Omental fat pad (tissue), 4 donors: ENCODE results near the gene STX12. TPM values are rescaled to one million over a fixed set of nuclear protein-coding genes. Genes with fewer than 3 reads are reported as not detected.

Source experiments
- ATAC-seq: fragments of 150-250 bp; one replicate; pipeline ENCODE4 v1.9.1; 2016; ENCODE audit warnings: mild to moderate bottlenecking, moderate library complexity; ENCODE audit not compliant: low FRiP score
- DNase-seq: peaks from one replicate; pipeline ENCODE4 v3.0.0-alpha.2; 2019; ENCODE audit warnings: low spot score
- CTCF ChIP-seq, 3 donors: fragments of 450-650 bp; IDR thresholded peaks; one replicate each; pipeline ENCODE4 v1.5.1; 2016 to 2017; ENCODE audit warnings: antibody characterized with exemption in 3 of 3, mild to moderate bottlenecking in 3 of 3, moderate library complexity in 2 of 3
- total RNA-seq, 4 donors: library from RNA; depleted of rRNA; stranded (reverse); fragments of >200 nt; gene quantifications; one replicate each; pipeline ENCODE4 v1.1.0, GENCODE V29; 2016

The STX12 gene
- total RNA-seq, 4 donors from 2014 or later, result 78.5 to 116 (median 95.7) TPM

- TF ChIP-seq CTCF (IDR thresholded peaks at IDR 0.05), result no peak
- DNase-seq (no peak), ATAC-seq (no peak)
Observed at GRCh38 chr1:27741121-27741520, 31.9 kb upstream of the STX12 start.

- DNase-seq, result no peak
- ATAC-seq, result no peak
- TF ChIP-seq CTCF (IDR thresholded peaks at IDR 0.05), result no peak
Observed at GRCh38 chr1:27744556-27744955, 28.5 kb upstream of the STX12 start.

- no peak for TF ChIP-seq CTCF (IDR thresholded peaks at IDR 0.05)
- ATAC-seq (no peak), DNase-seq (no peak)
Observed at GRCh38 chr1:27745466-27745865, 27.6 kb upstream of the STX12 start.

GRCh38 chr1:27752360-27752759, 20.7 kb upstream of the STX12 start:
- no peak for TF ChIP-seq CTCF (IDR thresholded peaks at IDR 0.05)
- no peak for ATAC-seq
- no peak for DNase-seq

GRCh38 chr1:27755286-27755685, 17.7 kb upstream of the STX12 start:
- no peak for TF ChIP-seq CTCF (IDR thresholded peaks at IDR 0.05)

GRCh38 chr1:27755865-27756264, 17.2 kb upstream of the STX12 start:
- DNase-seq (no peak), ATAC-seq (no peak)
- no peak for TF ChIP-seq CTCF (IDR thresholded peaks at IDR 0.05)

More at GRCh38 chr1:27755286-27755685, 17.7 kb upstream of the STX12 start:
- DNase-seq (no peak), ATAC-seq (no peak)

- ATAC-seq, result no peak
- no peak for TF ChIP-seq CTCF (IDR thresholded peaks at IDR 0.05)
- no peak for DNase-seq
Observed at GRCh38 chr1:27759236-27759635, 13.8 kb upstream of the STX12 start.
